GM19023 (cell line): ENCODE data around the gene ITGB3BP.
"Not testable (repeated sequence)": the region's sequence is repeated elsewhere in the genome, so short reads cannot be mapped to it uniquely, and the experiment has no call there.

Source experiments
- ATAC-seq: cut with Tn5 transposase; IDR thresholded peaks from one replicate; pipeline ENCODE4 v1.9.1; 2021; ENCODE audit warnings: mild to moderate bottlenecking, moderate library complexity; ENCODE audit not compliant: unreplicated experiment

ITGB3BP gene

DNA sequence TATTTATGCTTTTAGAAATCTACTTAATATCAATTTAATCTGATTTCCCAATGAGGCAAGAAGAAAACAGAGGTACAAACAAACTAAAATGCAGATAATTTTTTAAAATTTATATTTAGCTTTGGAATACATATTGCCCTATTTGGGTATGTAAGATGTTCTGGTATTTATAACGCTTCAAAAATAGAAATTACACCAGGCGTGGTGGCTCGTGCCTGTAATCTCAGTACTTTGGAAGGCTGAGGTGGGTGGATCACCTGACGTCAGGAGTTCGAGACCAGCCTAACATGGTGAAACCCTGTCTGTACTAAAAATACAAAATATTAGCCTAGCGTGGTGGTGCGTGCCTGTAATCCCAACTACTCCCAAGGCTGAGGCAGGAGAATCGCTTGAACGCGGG, 13.3 kb downstream of the ITGB3BP start:
- ATAC-seq, result no peak

DNA sequence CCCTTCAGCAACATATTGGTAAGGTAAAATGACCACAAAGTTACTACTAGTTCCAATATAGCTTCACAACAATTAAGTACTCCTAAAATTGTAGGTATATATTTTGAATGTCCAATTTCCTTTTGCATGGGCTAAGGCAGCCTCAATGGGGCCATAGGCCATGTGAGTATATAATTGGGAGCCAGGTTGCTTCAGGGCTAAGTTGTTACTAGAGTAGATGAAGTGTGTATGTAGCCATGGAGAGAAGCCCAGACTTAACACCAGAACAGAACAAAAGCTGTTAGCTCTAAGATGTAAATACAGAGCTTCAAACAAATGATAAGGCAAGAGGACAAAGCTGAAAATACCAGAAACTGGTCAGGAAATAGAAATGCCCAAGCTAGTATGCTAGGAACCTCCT, 16.2 kb downstream of the ITGB3BP start:
- ATAC-seq, result no peak

DNA sequence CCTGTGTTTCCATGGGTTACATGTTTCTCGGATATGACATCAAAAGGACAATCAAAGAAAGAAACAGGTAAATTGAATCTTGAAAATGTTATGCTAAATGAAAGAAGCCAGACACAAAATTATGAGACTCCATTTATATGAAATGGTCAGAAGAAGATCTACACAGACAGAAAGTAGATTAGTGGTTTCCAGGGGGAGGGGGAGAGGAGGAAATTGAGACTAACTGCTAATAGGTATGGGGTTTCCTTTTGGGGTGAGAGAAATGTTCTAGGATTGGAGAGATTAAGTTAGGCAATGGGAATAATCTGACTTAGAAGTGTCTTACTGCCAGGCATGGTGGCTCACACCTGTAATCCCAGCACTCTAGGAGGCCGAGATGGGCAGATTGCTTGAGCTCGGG, 21.8 kb downstream of the ITGB3BP start:
- ATAC-seq, result no peak

DNA sequence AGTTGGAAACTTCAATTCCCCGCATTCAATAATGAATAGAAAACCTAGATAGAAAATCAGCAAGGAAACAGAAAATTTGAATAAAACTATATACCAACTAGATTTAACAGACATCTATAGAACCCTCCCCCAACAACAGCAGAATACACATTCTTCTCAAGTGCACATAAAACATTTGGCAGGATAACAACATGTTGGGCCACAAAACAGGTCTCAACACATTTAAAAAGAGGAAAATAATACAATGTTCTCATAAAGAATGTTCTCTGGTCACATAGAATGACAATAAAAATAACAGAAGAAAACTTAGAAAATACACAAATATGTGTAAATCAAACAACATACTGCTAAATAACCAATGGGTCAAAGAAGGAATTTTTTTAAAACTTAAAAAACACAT, 24.9 kb downstream of the ITGB3BP start:
- ATAC-seq, result no peak

DNA sequence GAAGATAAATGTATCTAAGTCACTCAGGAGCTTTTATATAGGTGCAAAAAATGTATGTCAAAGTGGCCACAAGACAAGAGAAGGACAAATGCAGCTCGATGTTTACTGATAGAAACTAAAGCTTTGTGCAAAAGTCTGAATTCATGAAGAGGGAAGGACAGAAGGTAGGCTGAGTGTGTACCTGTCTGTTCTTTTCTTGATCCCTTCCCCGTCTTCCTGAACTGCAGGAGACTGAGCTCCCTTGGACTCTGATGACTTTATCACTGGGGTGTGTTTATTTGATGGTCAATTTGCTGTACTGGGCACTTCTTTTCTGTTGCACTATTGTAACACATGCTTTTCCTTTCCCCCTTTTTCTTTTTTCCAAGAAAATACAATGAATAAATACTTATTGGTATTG, 25.4 kb downstream of the ITGB3BP start:
- ATAC-seq, result no peak

DNA sequence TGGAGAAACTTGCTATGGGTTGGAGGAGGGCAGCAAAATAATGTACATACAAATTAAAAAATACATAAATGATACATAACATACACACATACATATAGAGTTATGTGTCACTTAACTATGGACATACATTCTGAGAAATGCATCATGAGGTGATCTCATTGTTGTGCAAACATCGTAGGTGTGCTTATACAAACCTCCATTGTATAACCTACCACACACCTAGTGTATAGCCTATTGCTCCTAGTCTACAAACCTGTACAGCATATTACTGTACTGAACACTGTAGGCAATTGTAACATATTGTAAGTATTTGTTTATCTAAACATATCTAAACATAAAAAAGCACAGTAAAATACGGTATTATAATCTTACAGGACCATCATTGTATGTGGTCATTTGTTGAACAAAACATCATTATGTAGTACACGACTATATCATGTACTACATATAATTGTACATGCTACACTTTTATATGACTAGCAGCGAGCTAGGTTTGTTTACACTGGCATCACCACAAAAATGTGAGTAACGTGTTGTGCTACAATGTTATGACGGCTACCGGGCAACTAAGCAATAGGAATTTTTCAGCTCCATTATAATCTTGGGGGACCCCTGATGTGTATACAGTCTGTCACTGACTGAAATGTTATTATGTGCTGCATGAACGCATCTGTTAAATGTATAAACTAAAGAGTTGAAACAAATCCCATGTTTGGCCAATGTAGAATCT, 35.5 kb downstream of the ITGB3BP start:
- no peak for ATAC-seq

DNA sequence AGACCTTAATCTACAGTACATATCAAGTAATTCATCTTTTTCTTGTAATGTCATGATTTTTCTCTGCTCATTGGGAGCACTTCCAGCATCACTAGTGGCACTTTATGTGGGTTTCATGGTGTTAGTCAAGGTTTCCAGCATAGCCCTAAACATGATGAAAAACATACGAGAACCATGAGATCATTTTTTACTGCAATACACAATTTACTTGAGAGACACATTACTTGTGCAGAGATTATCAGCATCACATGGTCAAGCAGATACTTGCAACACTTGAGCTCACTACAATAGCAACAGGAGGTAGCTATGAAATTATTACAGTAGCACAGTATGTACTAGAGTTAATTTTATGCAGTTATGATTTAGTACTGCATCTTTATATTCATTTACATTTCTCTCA, 36.4 kb downstream of the ITGB3BP start:
- ATAC-seq, result no peak

DNA sequence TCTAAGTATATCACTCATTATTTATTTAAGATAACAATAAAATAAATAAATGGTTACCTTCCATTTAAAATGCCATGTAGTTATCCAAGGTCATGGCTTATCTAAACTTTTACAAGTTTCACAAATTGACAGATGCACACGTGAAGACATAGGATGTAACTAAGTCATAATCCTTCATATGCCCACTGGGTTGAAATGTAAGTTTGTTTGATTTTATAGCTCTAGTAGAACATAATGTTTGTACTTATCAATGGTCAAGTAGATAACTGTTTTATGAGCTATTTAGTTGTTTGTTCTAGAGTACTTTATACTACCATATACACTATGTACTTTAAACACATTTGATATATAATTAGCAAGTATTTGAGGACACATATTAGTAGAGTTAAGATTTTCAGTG, 43.0 kb downstream of the ITGB3BP start:
- no peak for ATAC-seq

DNA sequence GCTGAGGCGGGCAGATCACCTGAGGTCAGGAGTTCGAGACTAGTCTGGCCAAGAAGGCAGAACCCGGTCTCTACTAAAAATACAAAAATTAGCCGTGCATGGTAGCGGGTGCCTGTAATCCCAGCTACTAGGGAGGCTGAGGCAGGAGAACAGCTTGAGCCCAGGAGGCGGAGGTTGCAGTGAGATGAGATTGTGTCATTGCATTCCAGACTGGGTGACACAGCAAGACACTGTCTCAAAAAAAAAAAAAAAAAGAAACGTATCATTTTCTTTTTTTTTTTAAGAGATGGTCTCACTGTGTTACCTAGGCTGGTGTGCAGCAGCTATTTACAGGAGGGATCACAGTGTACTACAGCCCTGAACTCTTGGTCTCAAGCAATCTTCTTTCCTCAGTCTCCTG, 47.3 kb downstream of the ITGB3BP start:
- no peak for ATAC-seq

DNA sequence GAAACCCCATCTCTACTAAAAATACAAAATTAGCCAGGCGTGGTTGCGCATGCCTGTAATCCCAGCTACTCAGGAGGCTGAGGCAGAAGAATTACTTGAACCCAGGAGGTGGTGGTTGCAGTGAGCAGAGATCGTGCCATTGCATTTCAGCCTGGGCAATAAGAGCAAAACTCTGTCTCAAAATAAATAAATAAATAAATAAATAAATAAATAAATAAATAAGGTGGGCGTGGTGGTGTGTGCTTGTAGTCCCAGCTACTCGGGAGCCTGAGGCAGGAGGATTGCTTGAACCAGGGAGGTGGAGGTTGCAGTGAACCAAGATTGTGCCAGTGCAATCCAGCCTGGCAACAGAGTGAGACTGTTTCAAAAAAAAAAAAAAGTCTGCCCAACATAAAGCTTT, 54.3 kb downstream of the ITGB3BP start:
- ATAC-seq, result not testable (repeated sequence)

DNA sequence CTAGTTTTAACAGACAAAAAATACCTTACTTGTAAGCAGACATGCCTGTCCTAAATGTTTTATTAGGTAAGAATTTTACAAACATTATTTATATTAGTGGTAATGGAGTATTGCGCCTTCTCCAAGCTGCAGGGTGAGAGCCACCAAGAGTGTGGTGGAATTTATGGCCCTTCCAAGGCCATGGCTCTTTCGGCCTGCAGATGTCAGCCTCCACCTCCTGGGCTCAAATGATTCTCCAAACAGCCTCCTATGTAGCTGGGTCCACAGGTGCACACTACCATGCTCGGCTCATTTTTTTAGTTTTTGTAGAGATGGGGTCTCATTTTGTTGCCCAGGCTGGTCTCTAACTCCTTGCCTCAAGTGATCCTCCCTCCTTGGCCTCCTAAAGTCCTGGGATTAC, 56.3 kb downstream of the ITGB3BP start:
- no peak for ATAC-seq

DNA sequence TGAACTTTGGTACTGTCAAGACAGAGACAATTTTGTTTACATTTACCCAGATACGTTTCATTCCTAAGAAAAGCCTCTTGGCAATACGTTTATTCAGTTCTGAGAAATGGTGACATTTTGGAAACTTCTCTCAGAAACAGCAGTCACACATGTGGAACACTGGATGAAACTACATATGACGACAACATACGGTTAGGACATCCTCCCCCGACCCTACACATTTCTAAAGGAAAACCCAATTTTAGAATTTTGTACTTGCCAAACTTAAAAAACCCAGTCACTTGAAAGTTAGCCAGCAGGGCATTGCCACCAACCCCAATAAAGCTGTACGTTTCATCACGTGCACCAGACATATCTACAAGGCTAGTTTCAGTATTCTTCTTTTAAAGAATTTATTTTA, 56.8 kb downstream of the ITGB3BP start:
- ATAC-seq, result no peak

DNA sequence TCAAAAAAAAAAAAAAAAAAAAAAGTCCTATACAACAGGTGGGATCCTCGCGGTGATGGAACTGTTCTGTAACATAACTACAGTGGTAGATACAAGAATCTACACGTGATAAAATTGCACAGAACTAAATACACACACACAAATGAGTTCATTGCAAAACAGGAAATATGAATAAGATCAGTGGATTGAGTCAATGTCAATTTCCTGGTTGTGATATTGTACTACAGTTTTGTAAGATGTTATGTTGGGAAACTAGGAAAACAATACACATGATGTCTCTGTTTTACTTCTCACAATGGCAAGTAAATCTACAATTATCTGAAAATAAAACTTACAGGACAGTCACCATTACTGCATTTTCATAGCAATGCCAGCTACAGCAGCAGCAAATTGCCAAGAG, 59.8 kb downstream of the ITGB3BP start:
- ATAC-seq, result no peak

DNA sequence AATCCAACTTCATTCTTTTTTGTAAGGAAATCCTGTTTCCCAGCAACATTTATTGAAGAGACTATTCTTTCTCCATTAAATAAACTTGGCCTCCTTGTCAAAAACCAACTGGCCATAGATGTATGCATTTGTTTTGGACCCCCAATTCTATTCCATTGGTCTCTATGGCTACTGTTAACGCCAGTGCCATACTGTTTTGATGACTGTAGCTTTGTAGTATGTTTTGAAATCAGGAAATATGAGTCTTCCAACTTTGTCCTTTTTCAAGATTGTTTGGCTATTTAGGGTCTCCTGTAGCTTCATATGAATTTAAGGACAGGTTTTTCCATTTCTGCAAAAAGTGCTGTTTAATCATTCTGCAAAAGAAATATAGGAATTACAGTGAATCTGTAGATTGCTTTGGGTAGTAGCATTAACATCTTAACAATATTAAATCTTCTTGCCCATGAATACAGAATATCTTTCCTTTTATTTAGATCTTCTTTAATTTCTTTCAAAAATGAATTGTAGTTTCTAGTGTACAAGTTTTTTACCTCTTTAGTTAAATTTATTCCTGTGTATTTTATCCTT, 61.3 kb downstream of the ITGB3BP start:
- ATAC-seq, result no peak

DNA sequence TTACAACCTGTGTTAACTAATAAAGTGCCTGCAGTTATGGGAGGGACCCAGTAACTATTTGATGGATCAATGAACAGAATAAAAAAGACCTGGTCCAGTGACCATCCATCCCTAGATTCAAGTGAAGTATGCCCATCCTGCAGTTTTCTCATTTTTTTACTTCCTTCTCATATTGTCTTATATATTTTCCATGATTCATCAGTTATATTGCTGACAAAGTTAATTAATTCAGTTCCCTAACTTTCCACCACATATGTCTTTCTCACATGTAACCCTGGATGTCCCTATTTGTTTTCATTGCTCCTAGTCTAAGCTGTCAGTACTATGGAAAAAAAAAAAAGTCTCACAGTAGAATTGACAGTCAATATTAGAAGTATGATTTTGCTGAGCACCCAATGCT, 64.3 kb downstream of the ITGB3BP start:
- ATAC-seq, result no peak

DNA sequence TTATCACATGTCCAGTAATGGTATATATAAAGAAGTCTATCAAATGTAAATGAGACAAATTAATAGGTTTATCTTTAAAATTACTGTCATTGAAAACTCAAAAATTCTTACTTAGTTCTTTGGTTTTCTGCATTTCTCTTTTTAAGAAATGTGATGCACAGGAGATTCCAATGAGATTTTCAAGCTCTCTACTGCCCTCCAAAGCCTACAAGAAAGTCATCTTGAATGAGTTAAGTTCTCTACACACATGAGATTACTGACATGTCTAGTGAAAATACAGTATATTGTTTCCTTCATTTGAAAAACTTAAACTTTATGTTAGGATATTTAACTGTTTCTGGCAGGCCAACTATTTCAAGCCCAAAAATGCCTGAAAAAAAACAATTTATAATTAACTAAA, 68.8 kb downstream of the ITGB3BP start:
- ATAC-seq, result no peak

DNA sequence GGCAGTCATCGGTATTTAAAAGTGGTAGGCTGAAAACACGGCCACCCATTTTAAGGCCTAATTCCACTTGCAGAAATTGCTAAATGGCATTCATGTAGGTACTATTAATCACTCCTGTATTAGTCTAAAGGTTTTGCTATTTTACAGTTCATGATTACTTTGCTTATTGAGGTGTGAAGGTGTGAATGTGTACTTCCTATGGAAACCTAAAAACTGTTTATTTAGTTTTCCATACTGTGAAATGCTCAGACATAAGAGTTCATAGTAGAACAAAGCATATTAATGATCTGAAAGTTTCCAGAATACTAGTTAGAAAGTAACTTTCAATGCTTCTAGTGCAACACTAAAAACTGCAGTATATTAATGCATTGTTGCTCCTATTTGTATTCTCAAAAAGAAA, 69.8 kb downstream of the ITGB3BP start:
- ATAC-seq, result no peak

DNA sequence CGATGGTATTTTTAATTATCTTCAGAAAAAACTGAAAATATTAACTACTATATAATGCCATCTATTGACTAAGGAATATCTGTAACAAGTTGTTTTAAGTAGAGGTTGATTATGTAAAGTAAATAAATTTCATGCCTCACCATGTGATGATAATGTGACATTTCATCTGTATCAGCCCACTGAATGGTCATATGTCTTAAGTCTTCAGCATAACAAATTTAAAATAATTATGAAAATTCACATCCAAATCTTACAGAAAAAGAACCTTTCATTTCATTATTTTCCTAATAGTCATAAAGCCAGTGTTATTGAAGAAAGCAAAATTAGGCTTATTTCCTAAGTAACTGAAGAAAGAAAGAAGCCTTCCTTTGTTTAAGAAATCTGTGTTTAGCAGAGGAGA, 72.6 kb downstream of the ITGB3BP start:
- no peak for ATAC-seq

DNA sequence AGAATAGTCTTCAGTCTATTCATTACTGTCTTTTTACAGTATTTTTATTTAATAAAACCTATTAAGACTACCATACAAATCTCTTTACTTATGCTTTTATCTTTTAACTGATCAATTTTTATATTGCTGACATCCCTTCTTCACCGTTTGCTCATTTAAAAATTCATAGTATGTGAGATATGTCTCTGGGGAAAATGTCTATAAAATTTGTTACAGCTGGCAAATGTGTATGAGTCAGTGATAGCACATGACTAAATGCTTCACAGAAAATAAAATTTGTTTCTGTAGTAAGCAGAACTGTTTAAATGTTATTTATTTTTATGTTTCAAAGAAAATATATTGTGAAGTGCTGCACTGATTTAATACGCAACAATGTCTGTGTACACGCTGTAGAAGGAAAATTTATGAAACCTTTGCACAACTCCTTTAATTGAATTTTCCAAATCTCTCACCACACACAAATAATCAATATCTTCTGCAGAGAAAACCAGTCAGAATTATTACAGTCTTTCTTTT, 74.2 kb downstream of the ITGB3BP start:
- ATAC-seq, result no peak

DNA sequence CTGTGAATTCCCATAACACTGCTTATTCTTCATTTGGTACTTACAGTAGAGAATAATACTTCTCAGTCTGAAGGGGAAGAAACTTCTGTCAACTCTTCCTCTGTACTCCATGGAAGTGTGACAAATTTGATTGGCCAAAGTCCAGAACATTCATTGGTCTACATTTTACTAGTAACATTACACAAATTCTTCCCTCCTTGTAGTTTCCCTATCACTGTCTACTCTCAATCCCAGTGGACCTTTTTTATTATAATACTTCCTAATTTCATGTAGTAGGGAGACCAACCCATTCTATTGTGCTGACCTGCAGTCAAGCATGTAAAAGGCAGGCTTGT, 80.9 kb downstream of the ITGB3BP start:
- ATAC-seq, result no peak

DNA sequence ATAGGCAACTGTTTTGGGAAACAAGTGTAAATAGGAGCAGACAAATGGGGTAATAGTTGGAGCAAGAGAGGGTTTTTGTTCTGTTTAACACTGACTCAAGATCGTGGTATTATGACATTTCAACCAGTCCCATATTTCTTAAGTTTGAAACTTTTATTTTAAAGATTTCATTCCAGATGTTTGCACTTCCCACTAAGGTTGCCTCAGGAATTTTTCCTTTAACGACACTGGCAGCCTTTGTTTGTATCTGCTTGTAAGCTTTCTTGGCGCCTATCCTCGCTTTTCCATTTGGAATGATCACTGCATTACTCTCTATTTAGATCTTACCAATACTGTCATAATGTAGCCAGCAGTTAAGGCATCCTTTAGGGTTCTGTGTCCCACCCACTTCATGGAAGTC, 87.9 kb downstream of the ITGB3BP start:
- ATAC-seq, result no peak

DNA sequence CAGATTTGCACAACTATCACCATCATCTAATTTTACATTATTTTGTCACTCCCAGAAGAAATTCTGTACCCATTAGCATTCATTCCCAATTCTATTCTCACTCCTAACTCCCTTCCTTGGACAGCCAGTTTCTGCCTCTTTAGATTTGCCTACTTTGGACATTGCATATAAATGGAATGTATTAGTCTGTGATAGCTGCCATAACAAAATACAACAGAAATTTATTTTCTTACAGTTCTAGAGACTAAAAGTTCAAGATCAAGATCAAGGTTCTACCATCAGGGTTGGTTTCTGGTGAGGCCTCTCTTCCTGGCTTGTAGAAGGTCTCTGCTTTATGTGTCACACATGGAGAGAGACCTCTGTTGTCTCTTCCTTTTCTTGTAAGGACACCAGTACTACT, 93.7 kb downstream of the ITGB3BP start:
- ATAC-seq, result no peak

DNA sequence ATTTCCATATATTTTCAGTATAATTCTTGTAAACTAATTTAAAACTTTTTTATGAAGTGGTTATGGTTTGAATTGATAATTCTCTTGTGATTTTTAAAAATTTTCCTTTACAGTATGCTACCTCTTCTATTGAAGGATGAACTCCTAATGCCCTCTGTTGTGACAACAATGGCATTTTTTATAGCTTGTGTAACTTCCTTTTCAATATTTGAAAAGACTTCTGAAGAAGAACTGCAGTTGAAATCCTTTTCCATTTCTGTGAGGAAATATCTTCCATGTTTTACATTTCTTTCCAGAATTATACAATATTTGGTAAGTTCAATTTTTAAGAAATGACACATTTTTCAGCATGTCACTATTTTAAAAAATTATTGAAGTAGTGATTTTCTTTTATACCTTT, 94.2 kb downstream of the ITGB3BP start:
- no peak for ATAC-seq
